GM19043 (cell line): ENCODE results near the gene GM2A.
"Not testable (repeated sequence)": the region's sequence is repeated elsewhere in the genome, so short reads cannot be mapped to it uniquely, and the experiment has no call there.

ENCODE experiments used
- ATAC-seq: cut with Tn5 transposase; IDR thresholded peaks from one replicate; pipeline ENCODE4 v1.9.1; 2021; ENCODE audit warnings: low read depth; ENCODE audit not compliant: unreplicated experiment

GM2A gene

DNA sequence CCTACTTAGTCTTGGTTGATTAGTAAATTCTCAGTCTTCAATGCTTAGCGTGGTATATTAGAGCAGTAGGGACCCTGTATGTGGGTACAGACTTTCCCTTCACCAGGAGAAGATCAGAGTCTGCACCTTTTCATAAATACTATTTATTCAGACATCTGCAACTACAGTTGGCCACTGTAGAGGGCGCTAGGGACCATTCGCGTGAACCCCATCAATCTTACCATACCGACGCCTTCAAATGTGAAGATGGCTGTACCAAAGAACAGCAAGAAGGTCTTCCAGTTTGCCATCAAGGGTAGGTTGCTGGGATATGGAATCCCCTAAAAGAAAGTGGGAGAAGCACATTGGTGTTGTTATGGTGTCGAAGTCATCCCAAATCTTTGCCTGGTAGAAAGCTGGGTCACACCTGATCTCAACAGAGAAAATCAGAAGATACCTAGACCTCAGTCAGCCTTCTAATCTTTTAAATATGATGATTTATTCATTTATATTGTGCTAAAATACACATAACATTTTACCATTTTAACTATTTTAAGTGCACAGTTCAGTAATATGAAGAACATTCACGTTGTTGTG is 31.5 kb downstream of the GM2A start:
- no peak for ATAC-seq

DNA sequence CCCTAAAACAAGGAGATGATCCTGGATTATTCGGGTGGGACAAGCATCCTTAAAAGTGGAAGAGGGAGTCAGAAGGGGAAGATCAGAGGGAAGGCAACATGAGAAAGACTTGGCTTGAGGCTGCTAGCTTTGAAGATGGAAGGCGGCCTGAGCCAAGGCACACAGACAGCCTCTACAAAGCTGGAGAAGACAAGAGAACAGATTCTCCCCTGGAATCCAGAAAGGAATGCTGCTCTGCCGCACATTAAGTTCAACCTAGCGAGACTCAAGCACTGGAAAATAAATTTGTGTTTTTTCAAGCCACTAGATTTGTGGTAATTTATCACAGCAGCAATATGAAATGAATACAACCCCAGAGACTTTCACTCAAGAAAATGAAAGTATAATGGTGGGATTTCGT is 32.7 kb downstream of the GM2A start:
- ATAC-seq: no peak

DNA sequence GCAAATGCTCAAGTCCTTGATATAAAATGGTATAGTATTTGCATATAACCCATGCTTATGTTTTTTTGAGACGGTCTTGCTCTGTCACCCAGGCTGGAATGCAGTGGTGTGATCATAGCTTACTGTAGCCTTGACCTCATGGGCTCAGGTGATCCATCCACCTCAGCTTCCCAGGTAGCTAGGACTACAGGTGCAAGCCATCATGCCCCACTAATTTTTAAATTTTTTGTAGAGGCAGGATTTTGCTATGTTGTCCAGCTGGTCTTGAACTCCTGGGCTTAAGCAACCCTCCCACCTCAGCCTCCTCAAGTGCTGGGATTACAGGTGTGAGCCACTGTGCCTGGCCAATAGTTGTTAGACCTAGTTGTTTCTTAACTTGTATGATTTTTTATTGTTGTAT is 33.3 kb downstream of the GM2A start:
- ATAC-seq: no peak

DNA sequence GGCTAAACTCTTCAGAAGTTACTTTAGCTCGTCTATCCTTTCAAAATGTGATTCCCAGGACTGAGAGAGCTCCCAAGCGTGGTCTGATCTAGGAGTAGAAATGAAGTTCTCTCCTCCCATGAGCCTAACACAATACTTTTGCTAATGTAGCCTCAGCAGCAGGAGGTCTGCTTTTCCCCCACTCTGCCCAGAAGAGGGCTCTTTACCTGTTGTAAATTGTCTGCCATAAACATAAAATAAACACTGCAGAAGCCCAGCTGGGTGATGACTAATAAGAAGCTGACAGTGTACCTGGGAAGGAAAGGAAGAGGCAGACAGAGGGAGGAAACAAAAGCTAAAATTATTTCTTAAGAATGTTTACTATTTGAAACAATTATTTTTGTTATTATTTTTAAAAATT is 35.2 kb downstream of the GM2A start:
- ATAC-seq: peak; percentile 53

DNA sequence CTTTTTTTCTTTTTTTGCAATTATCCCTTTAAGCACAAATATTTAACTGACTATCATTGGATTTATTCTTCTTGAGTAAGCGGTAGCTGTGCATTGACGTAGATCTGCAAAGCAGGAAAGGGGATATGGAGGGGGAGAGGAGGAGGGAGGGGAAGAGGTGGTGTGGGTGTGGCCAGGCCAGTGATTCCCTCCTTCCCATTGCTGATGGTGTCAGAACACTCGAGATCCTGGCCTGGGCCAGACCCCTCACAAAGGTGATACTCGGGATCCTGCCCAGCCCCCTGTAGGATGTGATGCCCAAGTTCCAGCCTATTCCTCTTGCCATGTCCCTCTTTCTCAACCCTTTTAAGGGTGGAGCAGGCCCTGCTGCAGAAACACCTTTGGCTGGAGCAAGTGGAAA is 40.6 kb downstream of the GM2A start:
- no peak for ATAC-seq

DNA sequence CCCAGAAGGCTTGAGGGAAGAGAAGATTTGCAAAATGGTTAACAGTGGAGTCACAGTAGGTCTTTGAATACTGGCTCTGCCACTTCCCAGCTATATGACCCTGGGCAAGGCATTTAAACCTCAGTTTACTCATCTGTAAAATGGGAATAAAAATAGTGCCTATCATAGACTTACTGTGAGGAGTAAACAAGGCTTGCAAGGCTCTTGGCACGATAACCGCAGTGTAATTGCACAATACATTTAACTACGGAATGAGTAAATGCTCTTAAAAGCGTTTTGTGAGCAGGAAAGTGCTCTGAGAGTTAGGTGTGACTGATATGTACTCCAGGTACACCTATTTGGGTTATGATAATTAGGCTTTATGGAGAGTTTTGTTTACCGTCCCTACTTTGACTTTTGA is 42.2 kb downstream of the GM2A start:
- no peak for ATAC-seq

DNA sequence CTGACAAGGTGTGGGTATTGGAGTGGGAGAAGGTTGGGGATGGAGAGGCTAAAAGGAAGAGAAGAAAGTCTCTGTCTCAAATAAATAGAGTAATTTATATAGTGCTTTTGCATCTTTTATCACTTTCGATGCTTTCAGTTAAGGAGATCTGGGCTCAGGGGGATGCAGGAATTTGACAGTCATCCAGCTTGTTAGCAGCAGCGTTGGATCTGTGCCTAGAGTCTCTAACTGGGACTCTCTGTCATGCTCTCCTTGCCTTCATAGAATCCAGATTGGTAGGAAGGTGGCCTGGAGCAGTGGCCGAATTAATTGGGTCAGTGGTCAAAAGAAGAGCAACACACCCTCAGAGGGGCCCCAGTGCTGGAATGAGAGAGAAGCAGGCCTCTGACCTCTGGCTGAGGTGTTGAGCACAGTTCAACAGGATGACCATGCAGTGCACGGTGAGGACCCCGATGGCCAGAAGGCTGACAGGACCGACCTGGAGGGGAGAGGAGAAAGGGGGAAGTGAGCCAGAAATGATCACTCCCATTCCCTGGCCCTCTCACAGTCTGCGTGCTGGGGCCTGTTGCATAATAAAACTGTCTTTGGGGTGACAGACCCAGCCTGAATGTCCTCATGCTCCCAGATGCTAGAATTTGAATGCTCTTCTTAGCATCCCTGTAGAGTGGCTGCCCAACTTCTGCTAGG is 42.9 kb downstream of the GM2A start:
- ATAC-seq: no peak

DNA sequence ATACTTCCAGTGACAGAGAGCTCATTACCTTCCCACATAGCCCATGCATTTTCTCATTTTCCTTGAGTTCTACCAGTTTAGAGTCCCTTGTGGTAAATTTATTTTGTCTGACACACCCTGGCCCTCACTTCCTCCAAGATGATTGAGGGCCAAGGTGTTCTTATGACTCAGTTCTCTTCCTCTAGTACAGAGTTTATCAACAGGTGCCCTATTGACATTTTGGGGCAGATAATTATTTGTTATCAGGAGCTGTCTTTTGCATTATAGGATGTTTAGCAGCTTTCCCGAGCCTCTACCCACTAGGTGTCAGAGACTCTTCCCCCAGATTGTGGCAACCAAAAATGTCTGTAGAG is 43.5 kb downstream of the GM2A start:
- no peak for ATAC-seq

DNA sequence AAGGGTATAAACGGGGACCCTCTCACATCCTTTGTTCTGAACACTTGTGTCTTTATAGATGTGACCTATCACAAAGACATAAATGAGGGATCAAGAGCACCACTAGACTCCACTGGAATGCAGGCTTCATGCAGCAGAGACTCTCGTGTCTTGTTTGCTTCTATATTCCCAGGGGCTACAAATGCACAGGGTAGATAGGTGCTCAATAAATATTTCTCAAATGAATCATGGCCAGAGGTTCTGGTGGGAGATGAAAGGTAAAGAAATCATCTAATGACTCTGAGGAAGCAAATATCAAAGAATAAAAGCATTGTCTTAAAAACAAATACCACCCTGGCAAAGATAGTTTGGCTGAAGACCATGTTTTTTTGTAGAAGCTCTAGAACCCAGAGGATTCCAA is 44.0 kb downstream of the GM2A start:
- ATAC-seq: no peak

DNA sequence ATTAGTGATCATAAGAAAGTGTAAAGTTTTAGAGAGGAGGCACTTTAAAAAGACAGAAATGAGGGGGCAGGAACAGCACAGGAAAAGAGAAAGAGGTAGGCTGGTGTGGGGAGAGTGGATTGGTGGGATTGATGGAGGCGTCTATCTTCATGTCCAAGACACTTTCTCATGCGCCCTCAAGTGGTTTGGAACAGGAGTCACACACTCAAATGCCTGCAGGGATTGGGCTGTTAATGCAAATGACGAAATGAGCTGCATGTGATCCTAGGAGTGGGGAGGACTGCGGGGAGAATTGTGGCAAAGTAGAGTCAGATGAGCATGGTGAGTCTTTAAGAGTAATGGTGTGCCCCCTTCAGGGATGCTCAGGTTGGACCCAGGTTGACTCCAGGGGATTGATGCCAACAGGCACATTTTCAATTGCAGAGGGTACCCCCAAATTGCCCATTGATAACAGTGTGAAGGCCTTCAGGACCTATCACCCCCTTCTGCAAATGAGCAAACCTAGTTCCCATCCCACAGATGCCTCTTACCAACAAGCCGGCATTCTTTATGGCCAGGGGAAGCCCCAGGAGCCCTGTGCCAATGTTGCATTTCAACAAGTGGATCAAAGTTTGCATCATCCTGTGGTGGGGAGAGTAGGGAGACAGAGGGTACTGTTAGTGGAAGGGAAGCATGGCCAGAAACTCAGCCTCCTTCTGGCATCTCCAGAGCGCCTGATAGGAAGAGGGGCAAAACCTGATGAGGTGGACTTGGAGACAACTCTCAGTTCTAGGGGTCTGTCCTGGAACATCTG is 45.3 kb downstream of the GM2A start:
- no peak for ATAC-seq

DNA sequence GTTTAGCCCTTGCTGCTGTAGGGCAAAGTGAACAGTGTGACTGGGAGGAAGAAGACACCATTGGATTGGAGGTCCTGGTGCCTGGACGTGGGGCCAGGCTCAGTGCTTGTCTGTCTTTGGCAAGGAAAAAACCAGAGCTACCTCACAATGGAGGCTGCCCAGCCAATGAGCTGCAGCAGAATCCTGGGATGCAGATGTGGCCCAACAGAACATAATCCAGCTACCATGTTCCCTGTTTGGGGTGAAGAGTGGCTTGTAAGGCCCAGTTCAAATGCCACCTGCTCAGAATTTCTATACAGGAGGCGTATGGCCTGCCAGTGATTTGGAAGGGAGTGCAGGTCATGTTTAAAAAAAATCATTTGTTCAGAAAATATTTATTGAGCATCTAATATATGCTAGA is 50.7 kb downstream of the GM2A start, which contains the start of gene SLC36A3:
TSS of gene SLC36A3 (minus strand) at position 101 of the 400 bp plus-strand sequence. CDS start 412 bp downstream, outside the sequence.
- ATAC-seq: no peak

DNA sequence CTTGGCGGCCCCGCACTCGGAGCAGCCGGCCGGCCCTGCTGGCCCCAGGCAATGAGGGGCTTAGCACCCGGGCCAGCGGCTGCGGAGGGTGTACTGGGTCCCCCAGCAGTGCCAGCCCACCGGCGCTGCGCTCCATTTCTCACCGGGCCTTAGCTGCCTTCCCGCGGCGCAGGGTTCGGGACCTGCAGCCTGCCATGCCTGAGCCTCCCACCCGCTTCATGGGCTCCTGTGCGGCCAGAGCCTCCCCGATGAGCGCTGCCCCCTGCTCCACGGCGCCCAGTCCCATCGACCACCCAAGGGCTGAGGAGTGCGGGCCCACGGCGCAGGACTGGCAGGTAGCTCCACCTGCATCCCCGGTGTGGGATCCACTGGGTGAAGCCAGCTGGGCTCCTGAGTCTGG is 56.3 kb downstream of the GM2A start:
- ATAC-seq: not testable (repeated sequence)

DNA sequence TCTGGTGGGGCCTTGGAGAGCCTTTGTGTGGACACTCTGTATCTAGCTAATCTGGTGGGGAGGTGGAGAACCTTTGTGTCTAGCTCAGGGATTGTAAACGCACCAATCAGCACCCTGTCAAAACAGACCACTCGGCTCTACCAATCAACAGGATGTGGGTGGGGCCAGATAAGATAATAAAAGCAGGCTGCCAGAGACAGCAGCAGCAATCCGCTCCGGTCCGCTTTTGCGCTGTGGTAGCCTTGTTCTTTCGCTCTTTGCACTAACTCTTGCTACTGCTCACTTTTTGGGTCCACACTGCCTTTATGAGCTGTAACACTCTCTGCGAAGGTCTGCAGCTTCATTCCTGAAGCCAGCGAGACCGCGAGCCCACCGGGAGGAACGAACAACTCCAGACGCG is 56.8 kb downstream of the GM2A start:
- not testable (repeated sequence) for ATAC-seq

DNA sequence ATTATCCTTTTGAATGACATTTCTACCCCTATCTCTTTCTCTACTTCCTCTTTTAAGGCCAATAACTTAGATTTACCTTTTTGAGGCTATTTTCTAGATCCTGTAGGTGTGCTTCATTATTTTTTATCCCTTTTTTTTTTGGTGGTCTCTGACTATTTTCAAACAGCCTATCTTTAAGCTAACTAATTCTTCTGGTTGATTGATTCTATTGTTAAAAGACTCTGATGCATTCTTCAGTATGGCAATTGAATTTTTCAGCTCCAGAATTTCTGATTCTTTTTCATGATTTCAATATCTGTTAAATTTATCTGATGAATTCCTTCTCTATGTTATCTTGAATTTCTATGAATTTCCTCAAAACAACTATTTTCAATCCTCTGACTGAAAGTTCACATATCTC is 57.9 kb downstream of the GM2A start:
- no peak for ATAC-seq

DNA sequence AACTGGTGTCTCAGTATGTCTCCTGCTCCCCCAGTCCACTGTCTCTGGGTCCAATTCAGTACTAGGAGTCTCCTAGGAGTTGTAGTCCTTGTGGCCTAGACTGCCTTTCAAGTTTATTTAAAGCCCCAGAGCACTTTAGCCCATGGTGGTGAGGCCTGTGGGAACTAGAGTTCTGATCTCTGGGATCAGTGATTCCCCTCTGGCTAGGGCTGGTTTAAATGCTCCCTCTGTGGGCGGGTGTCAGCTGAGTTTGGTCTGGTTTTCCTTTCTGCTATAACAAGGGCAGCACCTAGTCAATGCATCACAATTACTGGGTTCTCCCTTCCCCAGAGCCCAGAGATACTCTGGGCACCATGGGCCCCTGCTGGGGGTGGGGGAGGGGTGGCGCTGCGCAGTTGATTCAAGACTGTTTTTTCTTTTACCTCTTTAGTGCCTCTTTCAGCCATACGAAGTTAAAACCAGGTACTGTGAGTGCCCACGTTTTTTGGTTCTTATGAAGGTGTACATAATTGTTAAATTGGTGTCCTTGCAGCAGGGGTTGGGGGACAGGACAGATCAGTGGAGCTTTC is 59.9 kb downstream of the GM2A start:
- no peak for ATAC-seq

DNA sequence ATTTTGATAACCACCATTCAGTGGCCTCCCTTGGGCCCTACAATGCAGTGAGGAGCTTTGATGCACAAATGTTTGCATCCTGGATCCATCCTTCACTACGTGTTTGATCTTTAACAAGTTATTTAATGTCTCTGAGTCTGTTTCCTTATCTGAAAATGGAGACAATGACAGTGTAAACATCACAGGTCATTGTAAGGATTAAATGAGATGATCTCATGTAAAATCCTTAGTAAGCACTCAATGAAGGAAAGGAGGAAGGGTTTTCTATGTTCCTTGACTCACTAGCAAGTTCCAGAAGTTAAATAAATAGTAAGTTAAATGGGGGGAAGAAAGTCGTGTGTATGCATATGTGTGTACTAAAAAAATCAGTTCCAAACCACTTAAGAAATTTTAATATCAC is 60.4 kb downstream of the GM2A start:
- ATAC-seq: no peak

DNA sequence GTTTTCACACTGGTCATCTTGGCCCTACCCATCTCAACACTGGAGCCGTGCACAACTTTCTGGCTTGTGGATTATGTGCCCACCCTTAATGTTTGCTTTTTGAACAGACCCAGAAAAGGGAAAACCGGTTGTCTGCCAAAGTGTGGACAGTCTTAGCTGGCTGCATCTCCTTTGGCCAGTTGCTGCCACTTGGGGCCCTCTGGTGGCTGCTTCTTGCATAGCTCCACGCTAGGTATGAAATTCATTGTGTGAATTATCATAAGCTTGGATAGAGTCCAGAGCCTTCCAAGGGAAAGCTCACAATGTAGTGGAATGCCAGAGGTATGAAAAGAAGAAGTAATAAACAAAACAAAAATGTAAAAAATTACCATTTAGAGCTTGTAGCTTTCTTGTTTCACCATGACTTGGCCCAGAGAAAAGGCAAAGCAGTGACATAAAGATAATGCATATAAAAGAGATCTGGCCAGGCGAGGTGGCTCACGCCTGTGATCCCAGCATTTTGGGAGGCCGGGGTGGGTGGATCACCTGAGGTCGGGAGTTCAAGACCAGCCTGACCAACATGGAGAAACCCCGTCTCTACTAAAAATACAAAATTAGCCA is 63.1 kb downstream of the GM2A start:
- peak; percentile 70 for ATAC-seq

DNA sequence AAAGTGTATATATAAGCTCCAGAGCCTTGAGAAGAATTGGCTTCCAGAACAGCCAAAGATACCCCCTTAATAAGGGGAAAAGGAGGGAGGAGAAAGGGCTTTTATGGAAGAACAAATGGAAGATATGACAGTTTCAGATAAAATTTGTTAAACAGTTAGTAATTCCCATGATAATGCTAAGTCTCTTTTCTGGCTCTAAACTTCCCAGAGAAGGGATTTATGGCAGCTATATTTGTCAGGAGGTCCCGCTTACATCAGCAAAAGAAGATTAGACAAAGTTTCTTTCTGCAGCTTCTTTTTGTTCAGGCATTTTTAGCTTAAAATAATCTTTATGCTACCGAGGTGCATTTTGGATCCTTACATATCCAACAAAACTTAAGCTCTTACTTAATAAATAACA is 64.9 kb downstream of the GM2A start:
- no peak for ATAC-seq

DNA sequence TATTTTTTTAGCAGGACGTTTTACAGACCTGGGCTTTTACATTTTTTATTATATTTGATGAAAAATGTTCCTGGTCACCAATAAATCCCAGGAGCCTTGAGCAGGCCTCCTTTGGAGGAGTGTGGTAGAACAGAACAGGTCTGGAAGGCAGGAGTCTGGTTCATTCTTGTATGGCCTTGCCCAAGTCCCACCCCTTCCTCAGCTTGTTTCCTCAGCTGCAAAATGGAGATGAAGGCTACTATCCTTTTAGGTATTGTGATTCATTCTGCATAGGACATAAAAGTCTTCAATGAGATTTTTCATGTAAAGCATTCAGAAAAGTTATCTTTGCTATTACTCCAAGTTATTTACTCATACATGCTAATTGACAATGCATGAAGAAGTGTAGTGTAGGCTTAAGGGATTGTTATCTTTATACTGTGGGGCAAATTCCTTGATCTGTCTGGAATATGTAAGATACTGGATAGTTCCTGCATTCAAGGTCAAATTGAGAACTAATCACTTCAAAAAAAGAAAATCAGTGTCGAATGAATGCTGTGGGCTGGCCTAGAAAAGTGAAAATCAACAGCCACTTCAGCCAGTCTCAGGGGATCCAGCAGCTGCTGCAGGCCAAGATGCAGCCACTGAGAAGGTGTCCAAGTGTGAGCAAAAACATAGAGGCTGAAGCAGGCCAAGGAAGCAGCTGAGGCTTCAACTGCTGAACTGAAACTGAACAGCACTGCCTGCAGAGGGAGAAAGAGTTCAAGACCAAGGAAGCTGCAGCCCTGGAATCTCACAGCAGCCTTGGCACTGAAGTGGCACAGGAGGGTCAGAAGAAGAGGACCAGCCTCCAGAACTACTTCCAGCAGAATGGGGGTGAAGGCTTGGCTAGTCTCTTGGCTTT is 66.1 kb downstream of the GM2A start:
- ATAC-seq: peak; percentile 75
